A549 (cell line): Measurements from ENCODE around the gene DGKH. TPM values are rescaled to one million over a fixed set of nuclear protein-coding genes. Genes with fewer than 3 reads are reported as not detected.

ENCODE experiments used
- ATAC-seq, 2 experiments: fragments of 200-7000 bp in 1 of 2; fragments of >200 bp in 1 of 2; cut with Nextera tagmentation in 1 of 2; cut with Tn5 transposase in 1 of 2; 3 replicates each; pipeline versions ENCODE4 v1.8.0 to v1.9.1; 2018 to 2020; ENCODE audit warnings: mild to moderate bottlenecking in 1 of 2, moderate library complexity in 1 of 2
- CTCF ChIA-PET: fragments of 300-600 bp; sonication (Branson Sonifier 250); formaldehyde crosslinking; extraction: SDS; loops from one replicate; lab custom pipeline; 2021; ENCODE audit warnings: antibody characterized with exemption, inconsistent platforms; lab: Yijun Ruan, JAX
- POLR2A ChIA-PET: fragments of 350-600 bp; formaldehyde crosslinking; extraction: SDS; loops from one replicate; lab custom pipeline; 2021; ENCODE audit warnings: antibody characterized with exemption, inconsistent platforms; lab: Yijun Ruan, JAX
- DNase-seq, 2 experiments: peaks; one replicate each; pipeline versions ENCODE4 v3.0.0 to v3.0.0-alpha.2; 2011 to 2016; ENCODE audit warnings: low read depth in 1 of 2, low spot score in 1 of 2
- FAIRE-seq: peaks from 2 replicates; lab custom pipeline; 2011; peaks lifted over from hg19 to GRCh38; lab: Jason Lieb, UNC
- H3K27ac ChIP-seq, 2 experiments: fragments of >200 bp; sonication (Bioruptor Twin); formaldehyde crosslinking; 3 replicates each; pipeline ENCODE4 v1.5.1; 2016 to 2017
- H3K4me1 ChIP-seq: fragments of >200 bp; sonication (Bioruptor Twin); formaldehyde crosslinking; 3 replicates; pipeline ENCODE4 v1.6.1; 2016
- H3K4me2 ChIP-seq: fragments of >200 bp; sonication (Bioruptor Twin); formaldehyde crosslinking; 3 replicates; pipeline ENCODE4 v1.6.1; 2016
- H3K4me3 ChIP-seq: fragments of >200 bp; sonication (Bioruptor Twin); formaldehyde crosslinking; 3 replicates; pipeline ENCODE4 v1.5.1; 2016
- H3K9me3 ChIP-seq: fragments of >200 bp; sonication (Bioruptor Twin); formaldehyde crosslinking; 3 replicates; pipeline ENCODE4 v1.6.1; 2016
- MAFK ChIP-seq: fragments of 450-650 bp; IDR thresholded peaks from 2 replicates; pipeline ENCODE4 v1.6.1; 2014; ENCODE audit not compliant: partially characterized antibody
- ZFP36 ChIP-seq: fragments of 450-650 bp; IDR thresholded peaks from 2 replicates; pipeline ENCODE4 v1.6.1; 2014; ENCODE audit warnings: borderline replicate concordance; ENCODE audit not compliant: partially characterized antibody
- WGBS: methylation state at CpG from one replicate; pipeline ENCODE4 v1.1.6; 2017; ENCODE audit errors: missing lambda C conversion rate; 5-methylcytosine and 5-hydroxymethylcytosine counted together
- polyA plus RNA-seq, 4 experiments: library from polyadenylated mRNA; depleted of rRNA in 3 of 4; stranded (reverse); fragments of >200 nt; fragmentation: RNase III in 1 of 4; extraction: RNeasy Plus Mini Kit Qiagen cat#74134 plus additional on column Dnase treatment in 1 of 4; gene quantifications; 2 replicates in 3 of 4; 3 replicates in 1 of 4; pipeline ENCODE4 v1.2.3, GENCODE V29; 2011 to 2017
- small RNA-seq, 6 experiments: library from RNA; depleted of rRNA; stranded (forward); fragments of <200 nt; gene quantifications; one replicate each; pipeline ENCODE3, GENCODE V24; 2012

The DGKH gene
- polyA plus RNA-seq, 2 of the 4 experiments (the other 2 are of a cell fraction) = 3.8 to 6.7 TPM

- ATAC-seq (no peak), FAIRE-seq (no peak), DNase-seq (no peak)
- POLR2A ChIA-PET = no interaction called here
- Histone ChIP-seq H3K4me2 (0 out of 3 replicates have a peak overlapping the region, but pooled peaks have one; percentile 5), H3K27ac (no peak overlapping the region), H3K4me1 (peaks cover 15% of the 10 kb centered on the region), H3K4me3 (no peak overlapping the region), H3K9me3 (no peaks in the 10 kb centered on the region)
- 74% methylated on average over 3 of the region's 3 CpGs for WGBS
- CTCF ChIA-PET = no interaction called here
- no peak for TF ChIP-seq ZFP36
- TF ChIP-seq MAFK = peak; percentile 27
Observed at GRCh38 chr13:42284068-42284467, 235.6 kb downstream of the DGKH start.

Small RNA genes lying within 50 kb of the gene (small RNA-seq; reads per million reads assigned to genes)
- 0 reads per million in 6 experiments for gene RPS28P8

Other genes with a start within 250 kb of the DGKH start
- gene VWA8, start 87.5 kb upstream of the DGKH start, polyA plus RNA-seq (2011; rRNA removed) = 15.2 and 15.3 TPM in 2 replicates
- gene VWA8, start 87.5 kb upstream of the DGKH start, polyA plus RNA-seq (2017; fragmentation: RNase III; extraction: RNeasy Plus Mini Kit Qiagen cat#74134 plus additional on column Dnase treatment) = 6.4 to 7.3 TPM (median 6.9 TPM) in 3 replicates
- gene AKAP11, start 223.5 kb downstream of the DGKH start, polyA plus RNA-seq (2011; rRNA removed) = 19.0 and 21.3 TPM in 2 replicates
- 7.2 to 7.6 TPM (median 7.4 TPM) in 3 replicates for gene AKAP11, start 223.5 kb downstream of the DGKH start, polyA plus RNA-seq (2017; fragmentation: RNase III; extraction: RNeasy Plus Mini Kit Qiagen cat#74134 plus additional on column Dnase treatment)